ENCODE results near the gene OR2C3.

DNA sequence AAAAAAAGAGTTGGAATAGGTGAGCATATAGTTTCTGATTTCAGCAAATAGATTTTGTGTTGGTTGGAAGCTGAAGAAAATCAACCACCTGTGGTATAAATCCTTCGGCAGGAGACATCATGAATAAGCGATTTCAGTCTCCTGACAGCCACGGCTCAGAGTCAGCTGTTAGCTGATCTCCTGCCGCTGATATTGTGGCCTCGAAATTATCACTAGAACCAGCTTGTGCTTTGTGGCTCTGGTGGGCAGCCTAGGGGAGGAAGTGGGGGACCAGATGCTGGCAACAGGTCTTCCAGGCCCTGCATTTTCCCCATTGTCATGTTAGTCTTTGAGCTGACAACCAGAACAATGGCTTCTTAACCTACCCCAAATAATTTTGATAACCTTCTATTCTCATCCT lies 11.9 kb upstream of the OR2C3 start:
- TF ChIP-seq, protein P1, sequence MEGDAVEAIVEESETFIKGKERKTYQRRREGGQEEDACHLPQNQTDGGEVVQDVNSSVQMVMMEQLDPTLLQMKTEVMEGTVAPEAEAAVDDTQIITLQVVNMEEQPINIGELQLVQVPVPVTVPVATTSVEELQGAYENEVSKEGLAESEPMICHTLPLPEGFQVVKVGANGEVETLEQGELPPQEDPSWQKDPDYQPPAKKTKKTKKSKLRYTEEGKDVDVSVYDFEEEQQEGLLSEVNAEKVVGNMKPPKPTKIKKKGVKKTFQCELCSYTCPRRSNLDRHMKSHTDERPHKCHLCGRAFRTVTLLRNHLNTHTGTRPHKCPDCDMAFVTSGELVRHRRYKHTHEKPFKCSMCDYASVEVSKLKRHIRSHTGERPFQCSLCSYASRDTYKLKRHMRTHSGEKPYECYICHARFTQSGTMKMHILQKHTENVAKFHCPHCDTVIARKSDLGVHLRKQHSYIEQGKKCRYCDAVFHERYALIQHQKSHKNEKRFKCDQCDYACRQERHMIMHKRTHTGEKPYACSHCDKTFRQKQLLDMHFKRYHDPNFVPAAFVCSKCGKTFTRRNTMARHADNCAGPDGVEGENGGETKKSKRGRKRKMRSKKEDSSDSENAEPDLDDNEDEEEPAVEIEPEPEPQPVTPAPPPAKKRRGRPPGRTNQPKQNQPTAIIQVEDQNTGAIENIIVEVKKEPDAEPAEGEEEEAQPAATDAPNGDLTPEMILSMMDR (IDR thresholded peaks at IDR 0.05) = no peak
- no peak for TF ChIP-seq POLR2A (IDR thresholded peaks at IDR 0.05)

Measured in uterus (tissue), 2 donors.